ENCODE data around the gene MICAL3.

The MICAL3 gene

GRCh38 chr22:17817511-17818065 lies 206.8 kb downstream of the MICAL3 start:
- no peak for TF ChIP-seq CTCF (IDR thresholded peaks at IDR 0.05; ENCODE audit: low read depth, low read length)
- no peak overlapping the region for H3K4me3 ChIP-seq (ENCODE audit: low read depth, low read length)

GRCh38 chr22:17817079-17817478 lies 207.3 kb downstream of the MICAL3 start:
- no peak overlapping the region for H3K4me3 ChIP-seq (ENCODE audit: low read depth, low read length)

GRCh38 chr22:17816649-17817048 lies 207.7 kb downstream of the MICAL3 start:
- H3K4me3 ChIP-seq (ENCODE audit: low read depth, low read length) = no peak overlapping the region
- no peak for TF ChIP-seq CTCF (IDR thresholded peaks at IDR 0.05; ENCODE audit: low read depth, low read length)

More at GRCh38 chr22:17817079-17817478, 207.3 kb downstream of the MICAL3 start:
- no peak for TF ChIP-seq CTCF (IDR thresholded peaks at IDR 0.05; ENCODE audit: low read depth, low read length)

- TF ChIP-seq CTCF (IDR thresholded peaks at IDR 0.05; ENCODE audit: low read depth, low read length) = no peak
- no peak overlapping the region for H3K4me3 ChIP-seq (ENCODE audit: low read depth, low read length)
Observed at GRCh38 chr22:17815703-17816254, 208.6 kb downstream of the MICAL3 start.

GRCh38 chr22:17814830-17815229 lies 209.5 kb downstream of the MICAL3 start:
- H3K4me3 ChIP-seq (ENCODE audit: low read depth, low read length) = no peak overlapping the region
- no peak for TF ChIP-seq CTCF (IDR thresholded peaks at IDR 0.05; ENCODE audit: low read depth, low read length)

- no peak for TF ChIP-seq CTCF (IDR thresholded peaks at IDR 0.05; ENCODE audit: low read depth, low read length)
Observed at GRCh38 chr22:17814084-17814483, 210.3 kb downstream of the MICAL3 start.

GRCh38 chr22:17811119-17811518 lies 213.2 kb downstream of the MICAL3 start:
- no peak overlapping the region for H3K4me3 ChIP-seq (ENCODE audit: low read depth, low read length)
- no peak for TF ChIP-seq CTCF (IDR thresholded peaks at IDR 0.05; ENCODE audit: low read depth, low read length)

More at GRCh38 chr22:17814084-17814483, 210.3 kb downstream of the MICAL3 start:
- H3K4me3 ChIP-seq (ENCODE audit: low read depth, low read length) = no peak overlapping the region

All from WI38 (cell line).